ENCODE results near the gene TMEM232.
"Not testable (repeated sequence)": the region's sequence is repeated elsewhere in the genome, so short reads cannot be mapped to it uniquely, and the experiment has no call there.

The TMEM232 gene

DNA sequence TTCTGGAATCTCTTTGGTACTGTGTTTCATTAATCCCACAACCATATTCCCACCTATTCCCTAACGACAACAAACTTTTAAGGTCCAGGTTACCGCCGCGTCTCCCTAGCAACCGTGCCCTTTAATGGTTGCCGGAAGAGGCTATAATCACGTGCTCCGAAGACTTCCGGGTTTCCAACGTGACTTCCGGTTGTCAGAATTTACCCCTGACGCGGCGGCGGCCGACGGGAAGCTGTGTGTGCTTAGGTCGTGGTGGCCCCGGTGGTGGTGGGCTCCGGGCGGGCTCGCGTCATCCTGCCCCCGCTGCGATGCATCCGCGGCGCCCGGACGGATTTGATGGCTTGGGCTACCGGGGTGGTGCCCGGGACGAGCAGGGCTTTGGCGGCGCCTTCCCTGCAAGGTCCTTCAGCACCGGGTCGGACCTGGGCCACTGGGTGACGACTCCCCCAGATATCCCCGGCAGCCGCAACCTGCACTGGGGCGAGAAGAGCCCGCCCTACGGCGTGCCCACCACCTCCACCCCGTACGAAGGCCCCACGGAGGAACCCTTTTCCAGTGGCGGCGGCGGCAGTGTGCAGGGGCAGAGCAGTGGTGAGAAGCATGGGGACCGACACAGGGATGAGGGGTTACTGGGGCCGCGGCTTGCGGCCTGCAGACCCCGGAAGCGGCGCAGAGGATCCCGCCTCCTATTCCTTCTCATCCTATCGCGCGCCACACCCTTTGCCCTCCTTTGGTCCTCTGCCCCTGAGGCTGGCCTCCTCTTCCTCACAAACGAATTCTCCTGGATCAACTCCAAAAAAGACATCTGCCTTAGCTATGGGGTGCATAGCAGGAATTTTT is 12.6 kb upstream of the TMEM232 start, which contains the start of gene SLC25A46:
Gene SLC25A46 (plus strand): TSS at position 196 of the 840 bp plus-strand sequence. CDS start 113 bp downstream, at position 309.
- no peaks in the 10 kb centered on the region for H3K27me3 ChIP-seq (ENCODE audit: insufficient read depth, low read length)
- peak within 1 kb of the TSS; percentile 61 for H3K27ac ChIP-seq (ENCODE audit: low read depth, low read length)
- H2AFZ ChIP-seq (ENCODE audit: low read length, unreplicated experiment): peak within 1 kb of the TSS; percentile 99
- no peaks in the 10 kb centered on the region; the same call in 1 of the 2 replicates for H3K36me3 ChIP-seq (ENCODE audit: insufficient read depth, low read length)
- peak within 1 kb of the TSS; percentile 80 for H3K4me3 ChIP-seq (ENCODE audit: low read depth, low read length)
- H3K4me1 ChIP-seq (ENCODE audit: control insufficient read depth, insufficient read depth, low read length, unreplicated experiment): peaks cover 21% of the 10 kb centered on the region
- H3K79me2 ChIP-seq (ENCODE audit: control insufficient read depth, insufficient read depth, low read length, unreplicated experiment): peaks cover 31% of the 10 kb centered on the region

GRCh38 chr5:110738503-110738811 is 12.0 kb upstream of the TMEM232 start:
- H2AFZ ChIP-seq (ENCODE audit: low read length, unreplicated experiment): peak overlapping the region; percentile 99
- H3K79me2 ChIP-seq (ENCODE audit: control insufficient read depth, insufficient read depth, low read length, unreplicated experiment): peaks cover 31% of the 10 kb centered on the region
- H3K36me3 ChIP-seq (ENCODE audit: insufficient read depth, low read length): no peaks in the 10 kb centered on the region
- no peaks in the 10 kb centered on the region for H3K27me3 ChIP-seq (ENCODE audit: insufficient read depth, low read length)
- peaks cover 21% of the 10 kb centered on the region for H3K4me1 ChIP-seq (ENCODE audit: control insufficient read depth, insufficient read depth, low read length, unreplicated experiment)
- H3K27ac ChIP-seq (ENCODE audit: low read depth, low read length): peak overlapping the region; percentile 61
- peak overlapping the region; percentile 80 for H3K4me3 ChIP-seq (ENCODE audit: low read depth, low read length)

- Histone ChIP-seq H3K36me3 (ENCODE audit: insufficient read depth, low read length) (no peaks in the 10 kb centered on the region), H3K4me3 (ENCODE audit: low read depth, low read length) (peak overlapping the region; percentile 71), H2AFZ (ENCODE audit: low read length, unreplicated experiment) (peak overlapping the region; percentile 76), H3K79me2 (ENCODE audit: control insufficient read depth, insufficient read depth, low read length, unreplicated experiment) (peaks cover 23% of the 10 kb centered on the region), H3K4me1 (ENCODE audit: control insufficient read depth, insufficient read depth, low read length, unreplicated experiment) (peaks cover 21% of the 10 kb centered on the region), H3K27me3 (ENCODE audit: insufficient read depth, low read length) (no peaks in the 10 kb centered on the region), H3K27ac (ENCODE audit: low read depth, low read length) (no peak overlapping the region)
These were observed 10.3 kb upstream of the TMEM232 start for GRCh38 chr5:110736753-110737152.

- Histone ChIP-seq H3K4me1 (ENCODE audit: control insufficient read depth, insufficient read depth, low read length, unreplicated experiment) (peaks cover 14% of the 10 kb centered on the region), H3K27me3 (ENCODE audit: insufficient read depth, low read length) (no peaks in the 10 kb centered on the region), H2AFZ (ENCODE audit: low read length, unreplicated experiment) (peak overlapping the region; percentile 76), H3K27ac (ENCODE audit: low read depth, low read length) (no peak overlapping the region), H3K4me3 (ENCODE audit: low read depth, low read length) (peak overlapping the region; percentile 71), H3K36me3 (ENCODE audit: insufficient read depth, low read length) (no peaks in the 10 kb centered on the region), H3K79me2 (ENCODE audit: control insufficient read depth, insufficient read depth, low read length, unreplicated experiment) (peaks cover 15% of the 10 kb centered on the region)
These were observed 9.1 kb upstream of the TMEM232 start for GRCh38 chr5:110735556-110735955.

GRCh38 chr5:110734101-110734500 is 7.6 kb upstream of the TMEM232 start:
- H3K4me3 ChIP-seq (ENCODE audit: low read depth, low read length): no peak overlapping the region
- H2AFZ ChIP-seq (ENCODE audit: low read length, unreplicated experiment): no peak overlapping the region

DNA sequence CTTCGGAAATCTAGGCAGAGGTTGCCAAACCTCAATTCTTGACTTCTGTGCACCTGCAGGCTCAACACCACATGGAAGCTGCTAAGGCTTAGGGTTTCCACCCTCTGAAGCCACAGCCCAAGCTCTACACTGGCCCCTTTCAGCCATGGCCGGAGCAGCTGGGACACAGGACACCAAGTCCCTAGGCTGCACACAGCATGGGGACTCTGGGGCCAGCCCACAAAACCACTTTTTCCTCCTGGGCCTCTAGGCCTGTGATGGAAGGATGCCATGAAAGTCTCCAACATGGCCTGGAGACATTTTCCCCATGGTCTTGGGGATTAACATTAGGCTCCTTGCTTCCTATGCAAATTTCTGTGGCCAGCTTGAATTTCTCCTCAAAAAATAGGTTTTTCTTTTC is 5.0 kb upstream of the TMEM232 start:
- not testable (repeated sequence) for H3K79me2 ChIP-seq (ENCODE audit: control insufficient read depth, insufficient read depth, low read length, unreplicated experiment); H3K27me3 ChIP-seq (ENCODE audit: insufficient read depth, low read length); H3K36me3 ChIP-seq (ENCODE audit: insufficient read depth, low read length); H2AFZ ChIP-seq (ENCODE audit: low read length, unreplicated experiment); H3K27ac ChIP-seq (ENCODE audit: low read depth, low read length); H3K4me1 ChIP-seq (ENCODE audit: control insufficient read depth, insufficient read depth, low read length, unreplicated experiment); H3K4me3 ChIP-seq (ENCODE audit: low read depth, low read length)

More at GRCh38 chr5:110734101-110734500, 7.6 kb upstream of the TMEM232 start:
- Histone ChIP-seq H3K79me2 (ENCODE audit: control insufficient read depth, insufficient read depth, low read length, unreplicated experiment) (peaks cover 2% of the 10 kb centered on the region), H3K36me3 (ENCODE audit: insufficient read depth, low read length) (no peaks in the 10 kb centered on the region), H3K27ac (ENCODE audit: low read depth, low read length) (no peak overlapping the region), H3K4me1 (ENCODE audit: control insufficient read depth, insufficient read depth, low read length, unreplicated experiment) (peaks cover 11% of the 10 kb centered on the region), H3K27me3 (ENCODE audit: insufficient read depth, low read length) (no peaks in the 10 kb centered on the region)

DNA sequence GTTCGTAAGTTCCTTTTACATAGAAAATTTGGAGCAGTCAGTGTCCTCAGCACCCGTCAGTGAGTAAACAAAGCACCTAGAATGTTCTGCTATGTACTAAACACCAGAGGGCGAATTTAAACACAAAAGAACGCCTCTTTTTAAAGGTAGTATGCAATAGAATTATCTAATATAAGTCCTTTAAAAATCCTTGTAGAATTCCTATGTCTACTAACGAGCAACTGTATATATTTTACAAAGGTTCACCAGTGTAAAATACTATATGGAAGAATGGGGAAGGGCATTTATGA is 499 bp upstream of the TMEM232 start:
- Histone ChIP-seq H3K27ac (ENCODE audit: low read depth, low read length) (no peak overlapping the region), H3K79me2 (ENCODE audit: control insufficient read depth, insufficient read depth, low read length, unreplicated experiment) (no peaks in the 10 kb centered on the region), H2AFZ (ENCODE audit: low read length, unreplicated experiment) (peak overlapping the region; percentile 89), H3K27me3 (ENCODE audit: insufficient read depth, low read length) (no peaks in the 10 kb centered on the region), H3K36me3 (ENCODE audit: insufficient read depth, low read length) (no peaks in the 10 kb centered on the region), H3K4me1 (ENCODE audit: control insufficient read depth, insufficient read depth, low read length, unreplicated experiment) (no peaks in the 10 kb centered on the region), H3K4me3 (ENCODE audit: low read depth, low read length) (peak overlapping the region; percentile 76)

GRCh38 chr5:110718311-110718710 is 8.2 kb downstream of the TMEM232 start:
- no peak overlapping the region for H3K4me3 ChIP-seq (ENCODE audit: low read depth, low read length)
- no peak overlapping the region for H3K27ac ChIP-seq (ENCODE audit: low read depth, low read length)
- H3K36me3 ChIP-seq (ENCODE audit: insufficient read depth, low read length): no peaks in the 10 kb centered on the region
- no peaks in the 10 kb centered on the region for H3K79me2 ChIP-seq (ENCODE audit: control insufficient read depth, insufficient read depth, low read length, unreplicated experiment)
- H2AFZ ChIP-seq (ENCODE audit: low read length, unreplicated experiment): no peak overlapping the region
- peaks cover 4% of the 10 kb centered on the region for H3K4me1 ChIP-seq (ENCODE audit: control insufficient read depth, insufficient read depth, low read length, unreplicated experiment)
- no peaks in the 10 kb centered on the region for H3K27me3 ChIP-seq (ENCODE audit: insufficient read depth, low read length)

- Histone ChIP-seq H3K27ac (ENCODE audit: low read depth, low read length) (no peak overlapping the region), H2AFZ (ENCODE audit: low read length, unreplicated experiment) (no peak overlapping the region), H3K79me2 (ENCODE audit: control insufficient read depth, insufficient read depth, low read length, unreplicated experiment) (no peaks in the 10 kb centered on the region), H3K4me1 (ENCODE audit: control insufficient read depth, insufficient read depth, low read length, unreplicated experiment) (peaks cover 4% of the 10 kb centered on the region), H3K27me3 (ENCODE audit: insufficient read depth, low read length) (no peaks in the 10 kb centered on the region), H3K4me3 (ENCODE audit: low read depth, low read length) (no peak overlapping the region), H3K36me3 (ENCODE audit: insufficient read depth, low read length) (no peaks in the 10 kb centered on the region)
These were observed 9.9 kb downstream of the TMEM232 start for GRCh38 chr5:110716247-110717245.

DNA sequence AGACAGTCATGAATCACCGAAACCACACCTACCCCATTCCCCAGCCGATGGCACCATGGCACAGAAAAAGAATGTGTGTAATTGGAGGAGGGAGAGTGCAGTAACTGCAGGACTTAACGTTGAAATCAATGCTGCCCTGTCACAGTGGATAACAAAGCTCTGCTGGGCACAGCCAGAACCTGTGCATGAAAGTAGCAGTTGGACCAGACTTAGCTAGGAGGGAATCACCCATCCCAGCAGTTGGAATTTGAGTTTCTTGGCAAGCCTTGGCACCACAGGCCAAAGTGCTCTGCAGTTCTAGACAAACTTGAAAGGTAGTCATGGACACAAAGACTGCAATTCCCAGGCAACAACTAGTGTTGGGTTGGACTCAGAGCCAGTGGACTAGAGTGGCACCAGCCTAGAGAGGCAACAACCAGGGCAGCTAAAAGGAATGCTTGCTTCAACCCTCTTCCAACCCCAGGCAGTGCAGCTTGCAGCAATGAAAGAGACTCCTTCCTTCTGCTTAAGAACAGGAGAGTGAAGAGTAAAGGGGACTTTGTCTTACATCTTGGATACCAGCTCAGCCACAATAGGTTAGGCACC is 19.1 kb downstream of the TMEM232 start:
- H3K4me1 ChIP-seq (ENCODE audit: control insufficient read depth, insufficient read depth, low read length, unreplicated experiment): peaks cover 18% of the 10 kb centered on the region
- no peaks in the 10 kb centered on the region for H3K27me3 ChIP-seq (ENCODE audit: insufficient read depth, low read length)
- H2AFZ ChIP-seq (ENCODE audit: low read length, unreplicated experiment): no peak overlapping the region
- no peak overlapping the region for H3K27ac ChIP-seq (ENCODE audit: low read depth, low read length)
- no peaks in the 10 kb centered on the region for H3K36me3 ChIP-seq (ENCODE audit: insufficient read depth, low read length)
- H3K4me3 ChIP-seq (ENCODE audit: low read depth, low read length): no peak overlapping the region
- no peaks in the 10 kb centered on the region for H3K79me2 ChIP-seq (ENCODE audit: control insufficient read depth, insufficient read depth, low read length, unreplicated experiment)

All from ACC112 (cell line).